Esophagus muscularis mucosa (tissue), 4 donors: ENCODE data around the gene PLCG2. TPM values are rescaled to one million over a fixed set of nuclear protein-coding genes. Genes with fewer than 3 reads are reported as not detected.

Experiments
- DNase-seq: peaks from one replicate; pipeline ENCODE4 v3.0.0-alpha.2; 2017; ENCODE audit errors: extremely low spot score
- H3K27ac ChIP-seq, 4 donors: fragments of 200-600 bp; sonication (generic); replicated peaks in 1 of 4; 1 replicate in 3 of 4; 2 replicates in 1 of 4; pipeline ENCODE4 v1.5.1; 2016 to 2019; ENCODE audit warnings: mild to moderate bottlenecking in 1 of 4
- H3K27me3 ChIP-seq, 4 donors: fragments of 200-600 bp; sonication (generic); one replicate each; pipeline versions ENCODE4 v1.5.1 to v1.6.0; 2016 to 2019
- H3K36me3 ChIP-seq, 4 donors: fragments of 200-600 bp; sonication (generic); one replicate each; pipeline ENCODE4 v1.5.1; 2016 to 2019
- H3K4me1 ChIP-seq, 4 donors: fragments of 200-600 bp; sonication (generic); one replicate each; pipeline ENCODE4 v1.5.1; 2016 to 2019
- H3K4me3 ChIP-seq, 4 donors: fragments of 200-600 bp; sonication (generic); 1 replicate in 2 of 4; 2 replicates in 2 of 4; pipeline ENCODE4 v1.5.1; 2016 to 2019; ENCODE audit warnings: mild to moderate bottlenecking in 4 of 4, moderate library complexity in 1 of 4
- H3K9me3 ChIP-seq, 4 donors: fragments of 200-600 bp; sonication (generic); 1 replicate in 3 of 4; 2 replicates in 1 of 4; pipeline ENCODE4 v1.5.1; 2016 to 2019
- EP300 ChIP-seq: sonication (generic); formaldehyde crosslinking; IDR thresholded peaks from one replicate; pipeline ENCODE4 v1.6.1; 2017; ENCODE audit warnings: antibody characterized with exemption
- POLR2A ChIP-seq: fragments of 450-650 bp; IDR thresholded peaks from one replicate; pipeline ENCODE4 v1.6.1; 2017; ENCODE audit warnings: antibody characterized with exemption, moderate library complexity, mild to moderate bottlenecking, low read depth
- POLR2AphosphoS5 ChIP-seq, 2 donors: sonication (generic); formaldehyde crosslinking; IDR thresholded peaks; one replicate each; pipeline ENCODE4 v1.6.1; 2017; ENCODE audit warnings: antibody characterized with exemption in 2 of 2
- WGBS: methylation state at CpG from one replicate; pipeline ENCODE4 v1.1.5; 2018; 5-methylcytosine and 5-hydroxymethylcytosine counted together
- intact Hi-C: fragments of 100-400 bp; cut with DNase I; formaldehyde crosslinking; loops from one replicate; pipeline ENCODE4 v1.15.1; 2023
- total RNA-seq, 4 donors: library from RNA; depleted of rRNA; stranded (reverse); fragments of >200 nt; gene quantifications; one replicate each; pipeline versions ENCODE4 v1.1.0 to v1.2.1, GENCODE V29; 2016
- TF ChIP-seq, protein P1 (sequence below), 3 experiments: fragments of 200-600 bp in 2 of 3; fragments of 450-650 bp in 1 of 3; sonication (generic) in 2 of 3; IDR thresholded peaks; one replicate each; pipeline ENCODE4 v1.5.1; 2017 to 2019; ENCODE audit warnings: antibody characterized with exemption in 3 of 3, mild to moderate bottlenecking in 2 of 3, moderate library complexity in 1 of 3

Gene PLCG2
- total RNA-seq, 4 donors from 2014 or later = 7.1 to 11.3 (median 9.9) TPM

- H3K27me3 ChIP-seq = peaks cover 0 to 18% (median under 1%) of the 10 kb centered on the region in 4 donors
- H3K36me3 ChIP-seq = no peaks in the 10 kb centered on the region
- intact Hi-C loops = no loop called here
- H3K4me1 ChIP-seq = peaks cover 0 to 11% (median 0%) of the 10 kb centered on the region in 4 donors
- no peak overlapping the region for H3K4me3 ChIP-seq
- H3K27ac ChIP-seq = no peak overlapping the region
- no peak for DNase-seq
- 81% methylated on average over 7 of the region's 7 CpGs for WGBS
- TF ChIP-seq EP300 = no peak
- TF ChIP-seq, protein P1, sequence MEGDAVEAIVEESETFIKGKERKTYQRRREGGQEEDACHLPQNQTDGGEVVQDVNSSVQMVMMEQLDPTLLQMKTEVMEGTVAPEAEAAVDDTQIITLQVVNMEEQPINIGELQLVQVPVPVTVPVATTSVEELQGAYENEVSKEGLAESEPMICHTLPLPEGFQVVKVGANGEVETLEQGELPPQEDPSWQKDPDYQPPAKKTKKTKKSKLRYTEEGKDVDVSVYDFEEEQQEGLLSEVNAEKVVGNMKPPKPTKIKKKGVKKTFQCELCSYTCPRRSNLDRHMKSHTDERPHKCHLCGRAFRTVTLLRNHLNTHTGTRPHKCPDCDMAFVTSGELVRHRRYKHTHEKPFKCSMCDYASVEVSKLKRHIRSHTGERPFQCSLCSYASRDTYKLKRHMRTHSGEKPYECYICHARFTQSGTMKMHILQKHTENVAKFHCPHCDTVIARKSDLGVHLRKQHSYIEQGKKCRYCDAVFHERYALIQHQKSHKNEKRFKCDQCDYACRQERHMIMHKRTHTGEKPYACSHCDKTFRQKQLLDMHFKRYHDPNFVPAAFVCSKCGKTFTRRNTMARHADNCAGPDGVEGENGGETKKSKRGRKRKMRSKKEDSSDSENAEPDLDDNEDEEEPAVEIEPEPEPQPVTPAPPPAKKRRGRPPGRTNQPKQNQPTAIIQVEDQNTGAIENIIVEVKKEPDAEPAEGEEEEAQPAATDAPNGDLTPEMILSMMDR (IDR thresholded peaks at IDR 0.05) = no peak
- no peak for TF ChIP-seq POLR2A
- TF ChIP-seq POLR2AphosphoS5 (IDR thresholded peaks at IDR 0.05) = no peak
- H3K9me3 ChIP-seq = no peaks in the 10 kb centered on the region
Measured at GRCh38 chr16:81785138-81785924, 6.2 kb downstream of the PLCG2 start.

DNA sequence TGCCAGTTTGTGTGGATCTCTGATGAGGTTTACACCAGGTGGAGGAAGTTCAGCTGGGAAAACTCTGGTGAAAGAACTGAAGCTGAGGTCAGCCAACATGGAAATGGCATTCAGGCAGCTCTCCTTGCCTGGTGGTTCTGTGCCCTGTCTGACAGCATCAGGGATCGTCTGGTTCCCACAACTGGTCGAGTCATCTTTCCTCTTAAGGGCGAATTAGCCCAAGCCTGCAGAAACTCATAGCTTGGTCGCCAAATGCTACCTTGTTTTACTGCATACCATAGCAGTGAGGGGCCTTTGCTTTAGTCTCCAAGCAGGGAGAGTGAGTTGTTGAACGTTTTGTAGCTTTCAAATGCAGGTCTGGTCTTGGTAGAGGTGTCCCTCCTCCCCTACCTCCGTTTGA lies 7.2 kb downstream of the PLCG2 start:
- Histone ChIP-seq H3K4me1 (peaks cover 0 to 10% (median 0%) of the 10 kb centered on the region in 4 donors), H3K27ac (no peak overlapping the region), H3K4me3 (no peak overlapping the region), H3K36me3 (no peaks in the 10 kb centered on the region), H3K9me3 (no peaks in the 10 kb centered on the region), H3K27me3 (peaks cover 0 to 14% (median 0%) of the 10 kb centered on the region in 4 donors)
- TF ChIP-seq, protein P1 (IDR thresholded peaks at IDR 0.05) = no peak
- TF ChIP-seq POLR2A = no peak
- no peak for TF ChIP-seq EP300
- TF ChIP-seq POLR2AphosphoS5 (IDR thresholded peaks at IDR 0.05) = no peak
- intact Hi-C loops = no loop called here
- WGBS = 56% methylated on average over 6 of the region's 6 CpGs
- no peak for DNase-seq

GRCh38 chr16:81786868-81787267 lies 7.8 kb downstream of the PLCG2 start:
- Histone ChIP-seq H3K27me3 (peaks cover 0 to 14% (median 0%) of the 10 kb centered on the region in 4 donors), H3K27ac (no peak overlapping the region), H3K9me3 (no peaks in the 10 kb centered on the region), H3K36me3 (no peaks in the 10 kb centered on the region), H3K4me1 (peaks cover 0 to 10% (median 0%) of the 10 kb centered on the region in 4 donors), H3K4me3 (no peak overlapping the region)
- intact Hi-C loops = no loop called here
- 91% methylated on average over 2 of the region's 2 CpGs for WGBS
- TF ChIP-seq POLR2AphosphoS5 (IDR thresholded peaks at IDR 0.05) (no peak), POLR2A (no peak), EP300 (no peak)
- TF ChIP-seq, protein P1 (IDR thresholded peaks at IDR 0.05) = no peak
- no peak for DNase-seq

GRCh38 chr16:81787659-81788058 lies 8.6 kb downstream of the PLCG2 start:
- Histone ChIP-seq H3K9me3 (no peaks in the 10 kb centered on the region), H3K27me3 (peaks cover 0 to 13% (median 0%) of the 10 kb centered on the region in 4 donors), H3K27ac (no peak overlapping the region), H3K4me3 (no peak overlapping the region), H3K36me3 (no peaks in the 10 kb centered on the region), H3K4me1 (peaks cover 0 to 10% (median 0%) of the 10 kb centered on the region in 4 donors)
- WGBS = 69% methylated on average over 6 of the region's 6 CpGs
- DNase-seq = no peak
- no peak for TF ChIP-seq POLR2A
- no peak for TF ChIP-seq EP300
- TF ChIP-seq POLR2AphosphoS5 (IDR thresholded peaks at IDR 0.05) = no peak
- TF ChIP-seq, protein P1 (IDR thresholded peaks at IDR 0.05) = no peak
- intact Hi-C loops = no loop called here
